HEK293T (cell line): Measurements from ENCODE around the gene TBC1D8.

Source experiments
- CTCF ChIA-PET: fragments of 350-600 bp; formaldehyde crosslinking; extraction: SDS; loops from one replicate; lab custom pipeline; 2021; ENCODE audit warnings: antibody characterized with exemption, inconsistent platforms; lab: Yijun Ruan, JAX
- POLR2A ChIA-PET: fragments of 350-600 bp; formaldehyde crosslinking; extraction: SDS; loops from one replicate; lab custom pipeline; 2020; ENCODE audit warnings: antibody characterized with exemption, inconsistent platforms; lab: Yijun Ruan, JAX
- DNase-seq: peaks from one replicate; pipeline ENCODE4 v3.0.0; 2012; ENCODE audit warnings: mixed read lengths; ENCODE audit errors: extremely low spot score
- ARNT ChIP-seq: fragments of 450-650 bp; IDR thresholded peaks from 2 replicates; pipeline ENCODE4 v1.6.1; 2017; ENCODE audit warnings: mild to moderate bottlenecking
- BHLHE40 ChIP-seq: fragments of 450-650 bp; IDR thresholded peaks from 2 replicates; pipeline ENCODE4 v1.6.1; 2016; ENCODE audit warnings: mild to moderate bottlenecking, moderate library complexity, borderline replicate concordance
- CTBP1 ChIP-seq: fragments of 450-650 bp; IDR thresholded peaks from 2 replicates; pipeline ENCODE4 v1.6.1; 2016; ENCODE audit warnings: borderline replicate concordance
- ELF4 ChIP-seq: fragments of 450-650 bp; IDR thresholded peaks from 2 replicates; pipeline ENCODE4 v1.6.1; 2017; ENCODE audit warnings: antibody characterized with exemption
- FOXA1 ChIP-seq: fragments of 450-650 bp; IDR thresholded peaks from 2 replicates; pipeline ENCODE4 v1.6.1; 2016; ENCODE audit warnings: mild to moderate bottlenecking
- FOXK2 ChIP-seq: fragments of 450-650 bp; IDR thresholded peaks from 2 replicates; pipeline ENCODE4 v1.6.1; 2016; ENCODE audit warnings: mild to moderate bottlenecking
- FOXM1 ChIP-seq: fragments of 450-650 bp; IDR thresholded peaks from 2 replicates; pipeline ENCODE4 v1.6.1; 2017; ENCODE audit warnings: mild to moderate bottlenecking, borderline replicate concordance
- HDGF ChIP-seq: fragments of 450-650 bp; IDR thresholded peaks from 2 replicates; pipeline ENCODE4 v1.6.1; 2017; ENCODE audit warnings: antibody characterized with exemption, borderline replicate concordance
- L3MBTL2 ChIP-seq: fragments of 450-650 bp; conservative IDR thresholded peaks from 2 replicates; pipeline ENCODE4 v1.6.1; 2016; ENCODE audit warnings: mild to moderate bottlenecking
- LEF1 ChIP-seq: fragments of 450-650 bp; IDR thresholded peaks from 2 replicates; pipeline ENCODE4 v1.6.1; 2017; ENCODE audit warnings: mild to moderate bottlenecking, borderline replicate concordance
- NFRKB ChIP-seq: fragments of 450-650 bp; IDR thresholded peaks from 2 replicates; pipeline ENCODE4 v1.6.1; 2016; ENCODE audit warnings: mild to moderate bottlenecking, moderate library complexity
- PKNOX1 ChIP-seq: fragments of 450-650 bp; IDR thresholded peaks from 2 replicates; pipeline ENCODE4 v1.6.1; 2016
- SP1 ChIP-seq: fragments of 450-650 bp; IDR thresholded peaks from 2 replicates; pipeline ENCODE4 v1.6.1; 2017
- SUZ12 ChIP-seq: fragments of 450-650 bp; IDR thresholded peaks from 2 replicates; pipeline ENCODE4 v1.6.1; 2016; ENCODE audit warnings: mild to moderate bottlenecking
- TARDBP ChIP-seq: fragments of 450-650 bp; IDR thresholded peaks from 2 replicates; pipeline ENCODE4 v1.6.1; 2016
- ZNF384 ChIP-seq: fragments of 450-650 bp; IDR thresholded peaks from 2 replicates; pipeline ENCODE4 v1.6.1; 2016

TBC1D8 gene

GRCh38 chr2:101037161-101037755, 113.9 kb downstream of the TBC1D8 start:
- TF ChIP-seq HDGF (no peak), TARDBP (no peak), ZNF384 (no peak), SUZ12 (no peak), SP1 (no peak), CTBP1 (no peak), LEF1 (no peak), ELF4 (no peak), FOXM1 (no peak), FOXA1 (no peak), BHLHE40 (no peak), L3MBTL2 (no peak), NFRKB (no peak), PKNOX1 (no peak), ARNT (no peak), FOXK2 (no peak)
- no peak for DNase-seq
- ChIA-PET CTCF (interaction anchor here (0.6 to 3.6 kb wide), 11 partner anchors 9 to 540 kb away, joined by 3 to 21 read pairs (median 4); partner anchors contain the start of gene TBC1D8), POLR2A (no interaction called here)

GRCh38 chr2:101036562-101036961, 114.6 kb downstream of the TBC1D8 start:
- CTCF ChIA-PET = interaction anchor here (0.6 to 3.6 kb wide), 10 partner anchors 10 to 539 kb away, joined by 3 to 21 read pairs (median 4); partner anchors contain the start of gene TBC1D8

GRCh38 chr2:101032084-101032776, 119.0 kb downstream of the TBC1D8 start:
- CTCF ChIA-PET = interaction anchor here (0.6 to 2.2 kb wide), 2 partner anchors 19 to 209 kb away, joined by 9 to 11 read pairs; no protein-coding TSS in a partner anchor
- DNase-seq = no peak
- TF ChIP-seq SP1 (no peak), SUZ12 (no peak), ZNF384 (no peak), PKNOX1 (no peak), HDGF (no peak), LEF1 (no peak), FOXM1 (no peak), FOXK2 (no peak)
- POLR2A ChIA-PET = no interaction called here

More at GRCh38 chr2:101036562-101036961, 114.6 kb downstream of the TBC1D8 start:
- no peak for DNase-seq
- POLR2A ChIA-PET = interaction anchor here (1.1 to 1.3 kb wide), 2 partner anchors 10 to 32 kb away, joined by 3 to 4 read pairs; no protein-coding TSS in a partner anchor
- no peak for TF ChIP-seq PKNOX1

GRCh38 chr2:101030866-101031554, 120.2 kb downstream of the TBC1D8 start:
- no peak for DNase-seq
- TF ChIP-seq SUZ12 (no peak), PKNOX1 (no peak), FOXK2 (no peak), ARNT (no peak), SP1 (no peak), LEF1 (no peak), CTBP1 (no peak), FOXA1 (no peak), FOXM1 (no peak), ELF4 (no peak), TARDBP (no peak), NFRKB (no peak), L3MBTL2 (no peak), HDGF (no peak), ZNF384 (no peak)
- ChIA-PET CTCF (interaction anchor here (0.8 to 2.2 kb wide), 2 partner anchors 18 to 210 kb away, joined by 5 to 11 read pairs; no protein-coding TSS in a partner anchor), POLR2A (interaction anchor here (1.4 kb wide), 1 partner anchor 221 kb away, joined by 3 read pairs; no protein-coding TSS in a partner anchor)

GRCh38 chr2:101027852-101028251, 123.3 kb downstream of the TBC1D8 start:
- no peak for TF ChIP-seq L3MBTL2
- TF ChIP-seq FOXA1 = no peak
- no peak for TF ChIP-seq CTBP1
- TF ChIP-seq ZNF384 = no peak
- no peak for TF ChIP-seq BHLHE40
- TF ChIP-seq ELF4 = no peak
- no peak for TF ChIP-seq LEF1
- TF ChIP-seq NFRKB = no peak
- TF ChIP-seq SUZ12 = no peak
- CTCF ChIA-PET = no interaction called here
- DNase-seq = no peak
- POLR2A ChIA-PET = interaction anchor here (1.5 to 1.7 kb wide), 2 partner anchors 25 to 122 kb away, joined by 3 to 5 read pairs; no protein-coding TSS in a partner anchor
